Measurements from ENCODE around the gene TRIM62.
"Not testable (repeated sequence)": the region's sequence is repeated elsewhere in the genome, so short reads cannot be mapped to it uniquely, and the experiment has no call there.

TRIM62 gene

DNA sequence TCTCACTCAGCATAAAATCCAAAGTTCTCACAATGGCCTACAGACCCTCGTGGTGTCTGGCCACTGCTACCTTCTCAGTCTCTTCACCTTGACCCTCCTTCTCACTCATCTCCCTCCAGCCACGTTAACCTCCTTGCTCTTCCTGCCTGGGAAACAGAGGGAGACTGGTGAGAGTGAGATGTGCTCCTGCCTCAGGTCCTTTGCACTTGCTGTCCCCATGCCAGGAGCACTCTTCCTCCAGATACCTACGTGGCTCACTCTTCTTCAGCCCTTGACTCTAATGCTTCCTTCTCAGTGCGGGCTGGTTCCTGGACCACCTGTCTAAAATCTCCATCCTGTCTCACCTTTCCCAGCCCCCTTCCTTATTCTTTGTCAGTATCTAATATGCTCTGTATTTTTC is 24.7 kb downstream of the TRIM62 start:
- no peak for DNase-seq

DNA sequence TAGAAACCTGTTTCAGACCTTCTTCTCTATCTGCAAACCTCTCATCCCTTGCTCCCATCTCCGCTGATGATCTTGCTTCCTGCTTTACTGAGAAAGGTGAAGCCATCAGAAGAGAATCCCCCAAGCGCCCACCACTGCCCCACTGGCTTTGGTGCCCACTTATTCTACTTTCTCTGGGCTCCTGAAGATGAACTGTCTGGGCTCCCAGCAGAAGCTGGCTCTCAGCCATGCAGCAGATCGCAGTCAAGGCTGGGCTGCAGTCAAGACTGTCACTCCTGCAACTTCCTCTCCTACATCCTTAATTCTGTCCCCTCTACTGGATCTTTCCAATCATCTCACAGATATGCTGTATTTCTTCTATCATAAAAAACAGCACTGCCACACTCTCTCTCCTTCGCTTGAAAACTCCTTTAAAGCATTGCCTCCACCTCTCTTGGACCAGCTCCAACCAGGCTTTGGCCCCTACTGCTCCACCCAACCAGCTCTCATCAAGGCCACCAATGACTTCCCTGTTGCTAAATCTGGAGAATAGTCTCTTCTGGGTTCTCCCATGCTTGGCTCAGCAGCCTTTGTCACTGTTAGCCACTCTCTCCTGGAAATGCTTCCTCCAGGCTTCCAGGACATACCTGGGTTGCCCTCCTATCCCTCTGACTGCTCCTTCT is 25.8 kb downstream of the TRIM62 start:
- DNase-seq, result no peak

DNA sequence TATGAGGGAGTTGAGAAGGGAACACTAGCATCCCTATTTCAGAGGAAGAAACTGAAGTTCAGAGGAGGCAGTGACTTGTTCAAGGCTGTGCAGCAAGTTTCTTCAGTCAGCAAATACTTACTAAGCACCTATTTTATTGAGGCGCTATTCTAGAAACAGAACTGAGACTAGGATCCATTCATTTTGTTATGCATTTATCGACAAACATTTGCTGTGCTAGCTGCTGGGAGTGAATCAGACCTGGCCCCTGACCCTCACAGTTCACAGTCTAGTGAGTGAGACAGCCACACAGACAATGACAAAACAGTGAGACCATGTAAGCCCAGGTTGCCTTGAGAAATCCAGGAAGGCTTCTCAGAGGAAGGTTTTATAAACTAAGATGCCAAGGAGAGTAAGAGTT is 28.2 kb downstream of the TRIM62 start:
- DNase-seq, result no peak

GRCh38 chr1:33152685-33153432 is 29.0 kb downstream of the TRIM62 start:
- peak; percentile 81 for DNase-seq

GRCh38 chr1:33151116-33151515 is 30.7 kb downstream of the TRIM62 start:
- DNase-seq, result no peak

DNA sequence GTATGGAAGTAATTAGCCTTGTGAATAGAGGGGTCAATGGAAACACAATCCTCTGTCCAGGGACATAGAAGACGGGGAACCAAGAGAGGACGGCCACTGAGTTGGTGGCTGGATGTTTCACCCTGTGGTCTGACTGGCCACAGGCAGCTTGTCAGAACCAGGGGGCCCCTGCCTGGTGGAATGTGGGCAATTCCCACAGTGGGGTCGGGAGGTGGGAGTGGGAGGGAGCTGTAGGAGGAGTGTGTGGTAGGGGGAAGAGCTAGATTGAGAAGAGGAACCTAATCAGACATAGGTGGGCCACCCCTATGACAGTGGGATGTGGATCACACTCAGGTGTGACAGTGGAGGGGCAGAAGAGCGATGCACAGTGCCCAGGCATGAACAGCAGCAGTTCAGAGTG is 31.3 kb downstream of the TRIM62 start:
- no peak for DNase-seq

DNA sequence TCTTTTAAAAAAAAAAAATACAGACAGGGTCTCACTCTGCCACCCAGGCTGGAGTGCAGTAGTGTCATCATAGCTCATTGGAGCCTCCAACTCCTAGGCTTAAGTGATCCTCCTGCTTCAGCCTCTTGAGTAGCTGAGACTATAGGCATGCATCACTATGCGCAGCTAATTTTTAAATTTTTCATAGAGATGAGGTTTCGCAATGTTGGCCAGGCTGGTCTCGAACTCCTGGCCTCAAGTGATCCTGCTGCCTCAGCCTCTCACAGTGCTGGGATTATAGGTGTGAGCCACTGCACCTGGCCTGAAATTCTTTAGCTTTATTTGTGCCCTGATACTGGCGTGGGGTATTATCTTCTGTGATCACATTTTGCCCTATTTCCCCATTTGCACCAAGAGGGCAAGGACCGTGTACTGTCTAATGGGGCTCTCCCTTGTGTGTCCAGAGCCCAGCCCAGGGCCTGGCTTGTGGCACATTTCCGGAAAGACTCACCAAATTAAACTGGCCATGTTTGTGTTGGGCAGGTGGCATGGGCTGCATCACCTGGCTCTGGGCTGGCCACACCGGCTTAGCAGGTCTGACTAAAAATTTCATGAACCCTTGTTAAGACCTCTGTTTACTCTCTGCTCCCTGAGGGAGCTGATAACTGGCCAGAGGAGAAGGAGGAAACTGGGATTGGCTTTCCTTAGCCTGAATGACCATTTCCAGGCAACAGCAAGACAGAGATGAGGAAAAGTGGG is 32.2 kb downstream of the TRIM62 start:
- no peak for DNase-seq

DNA sequence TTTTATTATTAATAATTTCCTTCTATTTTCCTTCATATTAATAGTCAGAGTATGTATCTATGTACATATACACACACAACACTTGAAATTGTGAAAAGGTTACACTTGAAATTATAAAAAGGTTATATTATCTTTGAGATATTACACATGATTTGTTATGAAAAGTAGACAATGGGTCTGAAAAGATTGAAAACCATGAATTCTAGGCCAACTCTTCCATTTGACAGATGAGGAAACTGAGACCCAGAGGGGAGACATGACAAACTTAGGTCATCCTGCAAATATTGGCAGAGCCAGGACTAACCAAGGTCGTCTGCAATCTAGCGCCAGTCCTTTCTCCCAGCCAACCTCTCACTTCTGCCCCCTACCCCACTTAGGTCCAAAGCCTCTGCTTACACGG is 33.2 kb downstream of the TRIM62 start:
- DNase-seq, result no peak

DNA sequence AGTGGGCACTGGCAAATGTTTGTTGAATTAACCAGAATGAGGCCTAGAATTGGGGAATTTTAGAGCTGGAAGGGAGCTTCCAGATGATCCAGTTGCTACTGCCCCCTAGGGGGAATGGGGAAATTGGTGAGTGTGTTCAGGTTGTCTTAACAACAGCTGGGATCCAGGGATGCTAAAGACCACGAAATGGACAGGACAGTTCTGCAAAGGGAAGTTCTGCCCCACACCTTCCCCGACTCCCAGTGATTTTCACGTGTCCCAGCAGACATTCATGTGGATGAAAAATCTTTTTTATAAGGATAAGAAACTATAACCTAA is 33.9 kb downstream of the TRIM62 start:
- no peak for DNase-seq

GRCh38 chr1:33147275-33147996 is 34.4 kb downstream of the TRIM62 start:
- DNase-seq, result no peak

DNA sequence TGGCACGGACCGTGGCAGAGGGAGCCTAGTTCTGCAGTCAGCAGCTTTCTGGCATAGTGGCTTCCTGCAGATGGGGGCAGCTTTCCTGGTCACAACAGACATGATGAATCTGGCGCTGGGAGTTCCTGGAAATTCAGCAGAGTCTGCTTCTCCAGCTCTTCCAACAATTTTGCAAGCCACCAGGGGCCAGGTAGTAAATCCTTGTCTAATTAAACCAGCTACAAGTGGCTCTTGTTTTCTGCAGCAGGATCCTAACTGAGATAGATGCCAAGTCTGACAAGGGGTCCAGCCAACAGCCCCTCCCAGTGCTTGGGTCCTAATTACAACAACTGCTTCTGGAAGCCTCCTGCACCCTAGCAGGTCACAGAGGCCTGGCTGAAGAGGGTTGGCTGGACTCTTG is 35.8 kb downstream of the TRIM62 start:
- DNase-seq, result no peak

GRCh38 chr1:33143698-33144097 is 38.1 kb downstream of the TRIM62 start:
- DNase-seq, result no peak

DNA sequence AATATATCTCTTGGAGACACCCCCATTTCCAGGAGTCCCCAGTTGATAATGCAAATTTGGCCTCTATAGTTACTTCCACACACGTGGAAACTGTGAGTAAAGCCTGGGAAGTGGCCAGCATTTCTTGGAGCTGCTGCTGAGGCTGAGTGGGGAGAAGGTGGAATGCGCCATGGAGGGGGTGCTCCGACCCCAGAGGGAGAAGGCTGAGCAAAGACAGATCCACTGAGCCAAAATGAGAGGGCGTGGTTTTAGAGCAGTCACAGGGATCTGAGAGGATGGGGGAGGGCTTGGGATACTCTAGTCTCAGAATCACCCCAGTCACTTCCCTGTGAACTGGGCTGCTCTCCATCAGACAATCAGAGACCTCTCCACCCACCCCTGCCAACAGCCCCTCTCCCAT is 38.7 kb downstream of the TRIM62 start:
- DNase-seq, result no peak

GRCh38 chr1:33142483-33143064 is 39.3 kb downstream of the TRIM62 start:
- DNase-seq, result no peak

- DNase-seq, result no peak
Measured at GRCh38 chr1:33141781-33142180, 40.1 kb downstream of the TRIM62 start.

DNA sequence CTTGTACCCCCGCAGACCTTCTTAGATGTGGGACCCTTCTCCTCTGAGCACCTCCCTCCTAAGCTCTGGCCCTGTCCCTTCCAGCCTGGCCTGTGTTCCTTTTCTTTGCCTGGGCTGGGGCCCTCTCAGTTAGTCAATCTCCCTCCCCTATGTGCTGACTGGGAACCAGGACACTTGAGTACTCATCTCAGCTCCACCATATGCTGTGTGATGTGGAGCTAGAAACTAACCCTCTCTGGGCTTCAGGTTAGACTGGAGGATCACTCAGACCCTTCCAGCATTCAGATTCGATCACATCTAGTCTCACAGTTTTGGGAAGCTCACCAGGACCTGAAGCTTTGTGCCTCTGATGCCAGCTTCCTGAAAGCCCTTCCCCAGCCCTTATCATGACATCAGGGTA is 40.6 kb downstream of the TRIM62 start:
- no peak for DNase-seq

DNA sequence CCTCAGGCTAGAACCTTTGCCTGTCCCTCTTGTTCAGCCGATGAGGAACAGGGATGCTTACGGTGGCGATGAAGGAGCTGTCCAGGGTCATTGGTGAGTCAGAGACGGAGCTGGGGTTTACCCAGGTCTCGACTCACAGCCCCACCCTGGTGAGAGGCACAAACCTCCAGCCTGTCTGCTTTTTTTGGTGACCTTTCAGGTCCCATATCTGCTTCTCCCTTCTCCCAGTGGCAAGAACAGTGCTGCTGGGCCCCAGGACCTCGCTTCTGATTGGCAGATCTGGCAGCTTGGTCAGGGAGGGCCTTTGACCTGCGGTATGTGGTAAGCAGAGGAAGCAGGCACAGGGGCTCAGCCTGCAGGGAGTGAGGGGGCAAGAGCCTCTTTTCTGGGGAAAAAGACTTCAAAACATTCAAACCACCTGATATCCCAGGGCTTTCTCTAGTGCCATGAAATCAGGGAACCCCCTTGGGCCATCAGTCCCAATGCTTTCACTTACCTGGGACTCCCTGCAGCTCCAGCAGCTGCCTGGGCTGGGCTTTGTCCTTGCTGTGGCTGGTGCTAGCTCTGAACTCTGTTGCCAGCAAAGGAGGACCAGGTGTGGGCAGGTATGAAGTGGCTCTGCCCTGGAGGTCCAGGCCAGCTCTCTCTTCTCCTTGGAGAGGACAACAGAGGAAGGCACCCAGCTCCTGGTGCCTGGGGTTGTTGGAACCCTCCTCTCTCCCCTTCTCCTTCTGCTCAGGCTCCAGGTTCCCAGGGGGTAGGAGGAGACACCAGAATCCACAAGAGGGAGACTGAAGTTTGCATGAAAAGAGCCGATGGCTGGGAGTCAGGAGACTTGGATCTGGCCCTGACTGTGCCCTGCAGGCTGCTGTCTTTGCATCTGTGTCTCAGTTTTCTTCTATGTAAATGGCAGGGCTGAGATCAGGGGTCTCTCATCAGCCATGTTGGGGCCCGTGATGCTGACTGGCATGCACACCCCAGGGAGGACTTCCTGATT is 41.4 kb downstream of the TRIM62 start:
- no peak for DNase-seq

DNA sequence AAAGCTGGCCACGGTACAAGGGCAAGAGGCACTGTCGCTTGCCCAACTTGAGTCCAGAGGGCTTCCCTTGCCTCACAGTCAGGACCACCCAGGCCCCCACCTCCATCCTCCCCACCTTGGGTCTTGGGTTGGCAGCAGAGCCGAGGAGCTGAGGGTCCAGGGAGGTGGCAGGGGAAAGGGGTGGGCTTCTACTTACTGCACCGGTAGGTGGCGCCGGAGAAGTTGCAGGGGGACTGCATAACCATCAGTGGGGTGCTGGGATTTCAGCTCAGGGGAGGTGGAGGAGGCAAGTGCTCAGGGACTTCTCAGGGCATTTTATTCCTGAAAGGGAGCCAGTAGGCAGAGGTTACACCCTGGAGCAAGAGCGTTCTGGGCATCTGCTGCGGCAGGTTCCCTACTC is 44.0 kb downstream of the TRIM62 start:
- peak; percentile 45 for DNase-seq

- not testable (repeated sequence) for DNase-seq
Measured at GRCh38 chr1:33136041-33136440, 45.8 kb downstream of the TRIM62 start.

DNA sequence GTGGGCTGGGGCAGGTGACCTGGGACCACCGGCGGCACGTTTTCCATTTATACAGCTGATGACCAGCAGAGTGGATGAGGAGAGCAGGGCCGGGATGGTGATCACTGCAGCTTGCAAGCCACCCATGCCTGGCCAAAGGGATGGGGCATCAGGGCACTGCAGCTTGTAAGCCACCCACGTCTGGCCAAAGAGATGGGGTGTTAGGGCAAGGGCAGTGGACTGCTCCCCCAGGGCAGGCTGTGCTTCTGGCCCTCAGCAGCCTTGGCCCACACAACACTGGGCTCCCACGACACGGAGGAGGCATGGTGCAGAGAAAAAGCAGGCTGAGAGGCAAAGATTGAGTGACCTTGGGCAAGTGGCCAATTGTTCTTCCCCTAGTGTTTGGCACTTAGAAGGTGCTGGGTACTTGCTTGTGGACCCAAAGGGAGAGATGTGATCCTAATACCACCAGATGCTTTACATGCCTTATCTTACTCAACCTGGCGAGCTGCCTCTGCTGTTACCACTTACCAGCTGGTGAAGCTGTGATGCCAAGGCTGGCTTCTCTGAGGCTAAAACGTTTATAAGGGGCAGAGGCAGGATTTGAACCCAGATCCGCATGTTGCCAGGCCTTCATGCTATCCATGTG is 48.3 kb downstream of the TRIM62 start:
- no peak for DNase-seq

DNA sequence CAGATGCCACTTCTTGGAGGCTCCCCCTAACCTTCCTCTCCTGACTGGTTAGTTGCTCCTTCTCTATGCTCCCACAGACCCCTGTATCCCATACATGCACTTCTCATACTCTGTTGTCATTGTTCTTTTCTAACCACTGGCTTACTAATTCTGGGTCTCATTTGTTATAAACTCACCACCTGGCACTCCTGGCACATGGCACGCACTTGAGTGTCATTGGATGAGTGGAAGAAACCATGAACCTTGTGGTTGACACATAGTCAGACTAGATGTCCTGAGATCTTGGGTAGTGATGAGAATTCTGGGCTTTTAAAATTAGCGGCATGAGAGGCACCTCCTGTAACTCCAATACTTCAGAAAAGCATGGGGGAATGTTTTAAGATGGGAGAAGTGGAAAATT is 49.3 kb downstream of the TRIM62 start:
- DNase-seq, result no peak
